GM18951 (cell line): ENCODE measurements around the gene PYDC2.

Experiments
- POLR2A ChIP-seq: IDR thresholded peaks from 4 replicates; pipeline ENCODE4 v1.6.1; 2011; ENCODE audit warnings: mild to moderate bottlenecking; ENCODE audit not compliant: insufficient read length, insufficient read depth; ENCODE audit errors: extremely low read depth
- in situ Hi-C: fragments of 300-500 bp; cut with MboI; formaldehyde crosslinking; loops from one replicate; pipeline ENCODE4 v1.12.0; 2022; ENCODE audit warnings: low sequenced_read_pairs, mixed read lengths, inconsistent platforms; ENCODE audit not compliant: unreplicated experiment

The PYDC2 gene

GRCh38 chr3:191492601-191493000 lies 31.6 kb downstream of the PYDC2 start:
- no peak for TF ChIP-seq POLR2A
- in situ Hi-C loops: no loop called here

- no peak for TF ChIP-seq POLR2A
- in situ Hi-C loops: no loop called here
These were observed 32.4 kb downstream of the PYDC2 start for GRCh38 chr3:191493336-191493735.

GRCh38 chr3:191499307-191500080 lies 38.5 kb downstream of the PYDC2 start:
- no peak for TF ChIP-seq POLR2A
- in situ Hi-C loops: no loop called here

- in situ Hi-C loops: no loop called here
- TF ChIP-seq POLR2A: no peak
These were observed 39.9 kb downstream of the PYDC2 start for GRCh38 chr3:191500892-191501291.

GRCh38 chr3:191502583-191502982 lies 41.6 kb downstream of the PYDC2 start:
- in situ Hi-C loops: no loop called here

GRCh38 chr3:191509078-191509477 lies 48.1 kb downstream of the PYDC2 start:
- in situ Hi-C loops: no loop called here
- TF ChIP-seq POLR2A: no peak

More at GRCh38 chr3:191502583-191502982, 41.6 kb downstream of the PYDC2 start:
- no peak for TF ChIP-seq POLR2A
